NCI-H1105 (cell line): ENCODE data around the gene AMBRA1.

Experiments
- DNase-seq: peaks from one replicate; lab custom pipeline; 2025; lab: John Stamatoyannopoulos, UW

AMBRA1 gene

DNA sequence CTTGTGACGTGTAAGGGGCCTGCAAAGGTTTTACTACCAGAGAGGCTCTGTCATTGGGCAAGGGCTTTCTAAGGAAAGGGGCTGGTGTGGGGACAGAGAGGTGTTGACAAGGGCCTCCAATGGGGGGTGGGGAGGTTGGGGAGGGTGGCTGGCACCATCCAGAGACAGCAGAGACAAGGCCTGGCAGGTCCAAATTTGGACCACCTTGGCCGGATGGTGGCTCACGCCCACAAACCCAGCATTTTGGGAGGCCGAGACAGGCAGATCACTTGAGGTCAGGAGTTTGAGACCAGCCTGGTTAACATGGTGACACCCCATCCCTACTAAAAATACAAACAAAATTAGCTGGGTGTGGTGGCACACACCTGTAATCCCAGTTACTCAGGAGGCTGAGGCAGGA, 200.1 kb downstream of the AMBRA1 start:
- DNase-seq, result no peak

DNA sequence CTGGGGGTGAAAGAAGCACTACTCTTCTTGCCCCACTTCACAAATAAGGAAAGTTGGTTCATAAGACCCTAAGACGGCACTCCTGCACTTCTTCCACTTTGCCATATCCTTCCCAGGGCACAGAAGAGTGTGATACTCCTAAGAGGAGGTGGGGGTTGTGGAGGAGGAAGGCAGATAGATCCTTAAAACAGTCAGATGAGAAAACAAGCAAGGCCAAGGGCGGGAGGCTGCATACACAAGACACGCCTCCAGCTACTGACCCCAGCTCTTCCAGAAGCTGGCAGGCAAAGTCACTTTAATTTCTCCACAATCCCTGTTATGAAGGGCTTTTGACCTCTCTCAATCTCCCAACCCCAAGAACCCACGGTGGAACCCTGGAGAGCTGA, 200.6 kb downstream of the AMBRA1 start:
- no peak for DNase-seq

GRCh38 chr11:46392421-46393230, 201.2 kb downstream of the AMBRA1 start:
- peak; percentile 79 for DNase-seq

GRCh38 chr11:46391578-46392420, 202.0 kb downstream of the AMBRA1 start, which contains the start of gene CHRM4:
TSS of gene CHRM4 (minus strand) at chr11:46391776. CDS start at chr11:46386557, 5,219 bp downstream.
- peak; percentile 79 for DNase-seq

- DNase-seq, result peak; percentile 58
Measured at GRCh38 chr11:46391186-46391577, 202.6 kb downstream of the AMBRA1 start.

DNA sequence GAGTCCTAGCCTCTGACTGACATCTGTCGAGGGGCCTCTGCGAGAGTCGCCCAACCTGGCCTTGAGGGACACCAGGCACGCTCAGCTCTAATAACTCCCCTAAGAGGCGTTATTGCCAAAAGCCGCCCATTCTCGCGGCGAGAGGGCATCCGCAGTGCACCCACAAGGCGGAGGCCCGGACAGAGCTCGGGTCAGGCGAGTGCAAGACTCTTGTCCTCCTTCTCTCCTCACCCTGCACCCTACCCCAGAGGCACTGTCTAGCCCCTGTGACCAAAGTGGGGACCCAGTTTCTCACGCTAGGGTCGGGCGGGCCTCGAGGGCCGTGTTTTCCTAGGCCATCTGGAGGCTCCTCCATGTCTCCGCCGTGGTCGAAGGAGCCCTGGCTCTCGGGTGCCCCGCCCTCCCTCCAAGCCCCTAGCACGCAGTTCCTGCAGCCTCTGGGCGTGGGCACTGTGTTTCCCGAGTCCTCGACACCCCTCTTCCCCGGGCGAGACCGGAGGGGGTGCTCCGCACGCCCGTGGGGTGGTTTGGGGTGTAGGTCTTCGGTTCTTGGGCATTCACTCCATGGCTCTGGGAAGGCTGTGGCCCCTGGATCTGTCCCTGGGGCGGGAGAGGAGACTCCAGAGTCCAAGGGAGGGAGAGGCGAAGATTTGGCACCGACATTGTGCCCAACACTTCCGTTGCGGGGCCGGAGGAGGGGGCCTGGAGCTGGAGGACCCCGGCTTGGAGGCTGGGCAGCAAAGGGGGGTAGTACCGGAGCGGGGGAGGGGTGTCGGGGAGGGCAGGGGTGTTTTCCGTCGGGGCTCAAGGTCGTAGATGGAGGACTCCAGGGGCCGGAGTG, 203.3 kb downstream of the AMBRA1 start:
- DNase-seq, result peak; percentile 24

- peak; percentile 75 for DNase-seq
Measured at GRCh38 chr11:46389450-46390330, 204.1 kb downstream of the AMBRA1 start.

DNA sequence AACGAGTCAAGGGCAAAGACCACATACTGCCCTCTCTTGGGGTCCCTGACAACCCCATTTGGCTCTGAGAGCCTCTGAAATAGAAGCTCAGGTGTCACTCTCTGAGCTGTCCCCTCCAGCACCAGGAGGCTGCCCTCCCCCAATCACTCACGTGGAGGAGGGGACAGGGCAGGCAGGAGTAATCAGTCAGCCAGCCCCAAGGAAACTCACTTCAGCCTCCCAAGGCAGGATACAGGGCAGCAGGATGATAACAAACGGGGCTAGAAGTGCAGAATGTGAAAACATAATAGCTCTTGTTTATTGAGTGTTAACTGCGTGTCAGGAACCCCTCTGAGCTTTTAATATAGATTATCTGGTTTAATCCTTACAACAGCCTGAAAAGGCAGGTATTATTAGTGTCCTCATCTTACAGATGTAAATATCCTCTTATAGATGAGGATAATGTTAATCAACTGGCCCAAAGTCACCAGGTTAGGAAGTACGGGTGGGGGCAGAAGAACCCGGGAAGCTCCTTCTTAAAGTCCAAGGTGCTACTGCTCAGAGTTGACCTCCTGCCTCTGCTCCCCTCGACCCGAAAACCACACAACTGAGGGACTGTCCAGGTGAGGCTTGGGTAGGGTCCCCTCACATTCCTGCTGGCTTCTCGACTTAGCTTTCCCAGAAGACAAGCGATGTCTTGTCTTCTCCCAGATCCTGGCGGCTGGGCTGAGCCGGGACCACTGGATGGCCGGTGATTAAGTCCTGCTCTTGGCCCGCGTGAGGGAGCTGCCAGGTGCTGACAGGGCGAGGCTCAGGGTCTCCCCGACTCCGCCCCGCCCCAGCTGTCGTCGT, 205.0 kb downstream of the AMBRA1 start:
- DNase-seq, result no peak

DNA sequence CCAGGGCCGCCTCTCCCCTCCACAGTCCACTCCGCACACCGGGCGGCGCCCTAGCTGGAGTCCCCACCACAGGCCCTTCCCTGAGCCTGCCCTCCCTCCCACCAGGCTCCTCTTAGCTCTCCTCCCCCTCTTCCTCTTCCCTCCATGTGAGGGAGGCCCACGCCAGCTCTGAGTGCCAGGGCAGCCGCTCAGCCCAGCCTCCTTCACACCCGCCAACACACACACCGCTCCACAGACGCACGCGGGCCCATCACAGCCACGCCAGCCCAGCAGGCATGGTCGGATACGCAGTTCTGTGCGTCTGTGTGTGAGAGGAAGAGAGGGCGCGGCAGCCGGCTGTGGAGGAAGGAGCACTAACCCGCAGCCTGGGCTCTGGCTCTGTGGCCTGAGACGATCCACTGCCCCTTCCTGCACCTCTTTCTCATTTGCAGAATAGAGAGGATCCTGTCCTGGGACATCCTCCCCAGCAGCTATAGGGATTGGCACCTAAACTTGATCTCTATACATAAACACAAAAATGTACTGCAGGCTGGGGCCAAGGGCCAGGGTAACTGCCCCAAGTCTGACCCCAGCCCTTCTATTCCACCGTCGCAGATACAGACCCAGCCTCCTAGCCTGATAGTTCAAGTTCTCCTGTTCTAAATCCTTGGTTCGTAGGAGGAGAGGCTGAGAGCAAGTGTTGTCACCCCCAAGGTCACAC, 205.8 kb downstream of the AMBRA1 start:
- DNase-seq, result no peak

DNA sequence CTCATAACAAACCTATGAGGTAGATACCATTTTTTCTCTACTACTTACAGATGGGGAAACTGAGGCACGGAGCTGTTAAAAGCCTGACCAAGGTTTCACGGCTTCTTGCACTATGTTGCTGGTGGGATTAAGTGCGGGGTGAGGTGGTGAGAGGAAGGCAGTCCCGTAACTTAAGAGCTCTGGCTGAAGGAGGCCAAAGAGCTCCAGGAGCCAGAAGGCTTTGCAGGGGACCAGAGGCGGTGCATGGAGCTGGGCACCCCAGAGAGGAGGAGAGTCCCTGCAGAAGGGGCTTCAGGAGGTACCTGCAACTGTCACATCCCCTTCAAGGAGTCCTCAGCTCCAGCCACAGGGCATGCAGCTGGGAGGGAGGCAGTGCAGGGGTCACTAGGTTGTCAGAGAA, 206.4 kb downstream of the AMBRA1 start:
- no peak for DNase-seq

DNA sequence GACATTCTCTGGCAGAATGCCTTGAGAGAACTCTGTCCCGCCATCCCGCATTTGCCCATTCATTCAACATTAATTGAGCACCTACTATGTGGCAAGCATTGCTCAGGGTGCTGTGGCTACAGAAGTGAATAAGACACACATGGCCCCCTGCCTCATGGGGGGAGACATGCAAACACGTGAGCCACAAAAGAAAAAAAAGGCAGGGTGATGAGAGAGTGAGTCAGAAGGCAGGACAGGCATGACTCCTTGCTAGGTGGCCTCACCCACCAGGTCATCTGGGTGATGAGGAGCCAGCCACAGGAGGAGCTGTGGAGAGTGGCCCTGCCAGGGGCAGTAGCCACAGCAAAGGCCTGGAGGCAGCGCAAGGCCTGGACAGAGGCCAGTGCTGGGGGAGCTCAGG, 207.1 kb downstream of the AMBRA1 start:
- no peak for DNase-seq

DNA sequence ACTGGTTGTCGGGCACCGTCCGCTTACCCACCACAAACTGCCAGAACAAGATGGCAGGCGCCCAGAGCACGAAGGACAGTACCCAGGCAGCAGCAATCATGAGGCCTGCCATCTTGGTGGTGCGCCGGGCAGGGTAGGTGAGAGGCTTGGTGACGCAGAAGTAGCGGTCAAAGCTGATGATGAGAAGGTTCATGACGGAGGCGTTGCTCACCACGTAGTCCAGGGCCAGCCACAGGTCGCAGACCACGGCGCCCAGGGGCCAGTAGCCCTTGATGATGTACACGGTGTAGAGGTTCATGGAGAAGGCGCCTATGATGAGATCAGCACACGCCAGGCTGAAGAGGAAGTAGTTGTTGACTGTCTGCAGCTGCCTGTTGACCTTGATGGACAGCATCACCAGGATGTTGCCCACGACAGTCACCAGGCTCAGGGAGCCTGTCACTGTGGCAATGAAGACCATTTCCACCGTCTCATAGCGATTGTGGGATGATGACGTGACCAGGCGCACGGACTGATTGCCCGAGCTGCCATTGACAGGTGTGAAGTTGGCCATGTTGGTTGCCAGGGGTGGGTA, 207.7 kb downstream of the AMBRA1 start:
- no peak for DNase-seq

DNA sequence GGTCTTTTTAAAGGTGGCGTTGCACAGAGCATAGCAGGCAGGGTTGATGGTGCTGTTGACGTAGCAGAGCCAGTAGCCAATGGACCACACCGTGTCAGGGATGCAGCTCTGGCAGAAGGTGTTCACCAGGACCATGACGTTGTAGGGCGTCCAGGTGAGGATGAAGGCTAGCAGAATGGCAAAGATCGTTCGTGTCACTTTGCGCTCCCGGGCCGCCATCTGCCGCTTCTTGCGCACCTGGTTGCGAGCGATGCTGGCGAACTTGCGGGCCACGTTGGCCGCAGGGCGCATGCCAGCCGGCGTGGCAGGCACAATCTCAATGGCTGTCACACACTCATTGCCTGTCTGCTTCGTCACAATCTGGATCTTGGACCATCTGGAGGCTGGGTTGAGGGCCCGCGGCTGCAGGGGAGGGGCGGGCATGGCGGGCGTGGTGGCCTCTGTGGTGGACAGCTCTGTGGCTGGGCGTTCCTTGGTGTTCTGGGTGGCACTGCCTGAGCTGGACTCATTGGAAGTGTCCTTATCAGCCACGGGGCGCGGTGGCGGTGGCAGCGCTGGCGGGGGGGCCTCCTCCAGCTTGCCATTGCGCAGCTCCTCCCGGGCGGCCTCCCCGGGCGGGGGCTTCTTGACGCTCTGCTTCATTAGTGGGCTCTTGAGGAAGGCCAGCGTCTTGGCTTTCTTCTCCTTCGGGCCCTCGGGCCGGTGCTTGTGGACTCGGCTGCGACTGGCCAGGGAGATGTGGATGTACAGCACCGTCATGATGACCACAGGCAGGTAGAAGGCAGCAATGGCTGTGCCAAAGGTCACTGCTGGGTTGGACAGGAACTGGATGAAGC, 208.4 kb downstream of the AMBRA1 start:
- no peak for DNase-seq

- DNase-seq, result no peak
Measured at GRCh38 chr11:46383974-46384701, 209.7 kb downstream of the AMBRA1 start.

GRCh38 chr11:46383404-46383758, 210.4 kb downstream of the AMBRA1 start:
- no peak for DNase-seq

DNA sequence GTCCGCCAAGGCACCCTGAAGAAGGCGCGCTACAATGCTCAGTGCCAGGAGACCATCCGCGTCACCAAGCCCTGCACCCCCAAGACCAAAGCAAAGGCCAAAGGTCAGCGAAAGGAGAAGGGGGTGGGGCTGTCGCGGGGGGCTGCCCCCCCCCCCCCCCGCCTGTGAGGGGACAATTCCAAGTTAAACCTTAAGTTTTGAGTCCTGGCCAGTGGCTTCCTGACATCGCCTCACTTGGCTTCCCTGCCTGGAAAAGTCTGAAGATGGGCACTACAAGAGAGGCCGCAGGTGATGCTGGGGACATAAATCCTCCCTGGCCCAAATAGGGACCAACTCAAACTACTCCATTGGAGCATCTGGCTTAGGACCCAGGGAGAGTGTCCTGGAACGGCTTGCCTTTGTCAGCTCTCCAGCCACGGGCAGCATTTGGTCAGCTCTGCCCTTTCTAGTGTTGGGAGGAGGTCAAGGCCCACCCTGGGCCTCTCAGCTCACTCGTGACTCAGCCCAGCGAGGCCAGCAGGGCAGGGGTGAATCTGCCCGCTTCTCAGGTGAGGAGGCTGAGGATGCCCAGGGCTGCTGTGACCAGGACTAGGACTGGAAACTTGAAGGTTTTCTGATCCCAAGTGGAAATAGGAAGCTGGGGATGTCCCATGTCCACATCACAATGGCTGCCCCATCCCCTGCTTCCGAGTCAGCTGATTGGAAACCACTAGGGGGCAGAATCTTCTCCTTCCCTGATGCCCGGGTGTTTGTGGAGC, 211.0 kb downstream of the AMBRA1 start:
- DNase-seq, result peak; percentile 31
